Measurements from ENCODE around the gene NEU3.
"Not testable (repeated sequence)": the region's sequence is repeated elsewhere in the genome, so short reads cannot be mapped to it uniquely, and the experiment has no call there.

Gene NEU3

DNA sequence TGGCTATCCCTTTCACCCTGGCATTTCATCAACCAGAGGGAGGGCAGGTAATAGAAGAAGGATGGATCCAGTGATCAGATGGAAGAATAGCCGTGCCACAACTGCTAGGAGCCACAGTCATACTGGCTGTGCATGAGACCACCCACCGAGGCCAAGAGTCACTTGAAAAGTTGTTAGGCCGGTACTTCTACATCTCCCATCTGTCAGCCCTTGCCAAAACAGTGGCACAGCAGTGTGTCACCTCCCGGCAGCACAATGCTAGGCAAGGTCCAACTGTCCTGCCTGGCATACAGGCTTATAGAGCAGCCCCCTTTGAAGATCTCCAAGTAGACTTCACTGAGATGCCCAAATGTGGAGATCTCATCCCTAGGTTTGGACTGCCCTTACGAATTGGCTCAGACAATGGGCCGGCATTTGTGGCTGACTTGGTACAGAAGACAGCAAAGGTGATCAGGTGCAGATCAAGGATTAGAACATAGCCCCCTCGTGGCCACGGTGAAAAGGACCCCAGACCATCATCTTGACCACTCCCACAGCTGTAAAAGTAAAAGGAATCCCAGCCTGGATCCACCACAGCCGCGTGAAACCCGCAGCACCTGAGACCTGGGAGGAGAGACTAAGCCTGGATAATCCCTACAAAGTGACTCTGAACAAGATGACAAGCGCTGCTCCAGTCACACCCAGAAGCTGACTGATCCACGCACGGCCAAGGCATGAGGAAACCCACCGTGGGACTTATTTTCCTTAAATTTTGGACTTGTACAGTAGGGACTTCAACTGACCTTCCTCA lies 55.8 kb downstream of the NEU3 start:
- H3K4me1 ChIP-seq (ENCODE audit: control insufficient read depth, insufficient read depth, low read length); H3K9ac ChIP-seq (ENCODE audit: low read depth, low read length); H3K4me3 ChIP-seq (ENCODE audit: low read depth, low read length); H3K27me3 ChIP-seq (ENCODE audit: control insufficient read depth, insufficient read depth, low read length); H3K36me3 ChIP-seq (ENCODE audit: control insufficient read depth, insufficient read depth, low read length); H3K9me3 ChIP-seq (ENCODE audit: control insufficient read depth, insufficient read depth, low read length); H3K27ac ChIP-seq (ENCODE audit: low read depth, low read length): not testable (repeated sequence)

DNA sequence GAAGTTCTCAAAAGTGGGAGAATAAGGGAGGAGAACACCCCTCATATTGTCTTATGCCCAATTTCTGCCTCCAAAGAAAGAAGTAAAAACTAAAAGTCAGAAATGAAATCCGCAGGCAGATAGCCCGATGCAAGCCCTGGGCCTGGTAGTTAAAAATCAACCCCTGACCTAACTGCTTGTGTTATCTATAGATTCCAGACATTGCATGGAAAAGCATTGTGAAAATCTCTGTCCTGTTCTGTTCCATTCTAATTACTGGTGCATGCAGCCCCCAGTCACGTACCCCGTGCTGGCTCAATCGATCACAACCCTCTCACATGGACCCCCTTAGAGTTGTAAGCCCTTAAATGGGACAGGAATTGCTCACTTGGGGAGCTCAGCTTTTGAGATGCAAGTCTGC lies 57.9 kb downstream of the NEU3 start:
- not testable (repeated sequence) for H3K27me3 ChIP-seq (ENCODE audit: control insufficient read depth, insufficient read depth, low read length); H3K4me3 ChIP-seq (ENCODE audit: low read depth, low read length); H3K27ac ChIP-seq (ENCODE audit: low read depth, low read length); H3K36me3 ChIP-seq (ENCODE audit: control insufficient read depth, insufficient read depth, low read length); H3K9ac ChIP-seq (ENCODE audit: low read depth, low read length); H3K9me3 ChIP-seq (ENCODE audit: control insufficient read depth, insufficient read depth, low read length); H3K4me1 ChIP-seq (ENCODE audit: control insufficient read depth, insufficient read depth, low read length)

DNA sequence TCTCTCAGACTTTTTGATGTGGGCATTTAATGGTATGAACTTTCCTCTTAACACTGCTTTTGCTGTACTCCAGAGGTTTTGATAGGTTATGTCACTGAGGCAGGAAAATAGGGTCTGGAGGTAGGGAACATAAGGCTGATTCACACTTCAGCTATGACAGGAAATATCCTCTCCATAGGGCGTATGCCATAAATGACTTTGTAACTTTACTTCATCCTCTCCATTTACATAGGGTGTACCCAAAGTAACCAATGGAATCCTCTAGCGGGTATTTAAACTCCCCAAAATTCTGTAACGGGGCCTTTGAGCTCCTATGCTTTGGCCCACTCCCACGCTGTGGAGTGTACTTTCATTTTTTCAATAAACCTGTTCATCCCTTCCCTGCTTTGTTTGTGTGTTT lies 58.5 kb downstream of the NEU3 start:
- H3K9me3 ChIP-seq (ENCODE audit: control insufficient read depth, insufficient read depth, low read length), result no peaks in the 10 kb centered on the region
- H3K27ac ChIP-seq (ENCODE audit: low read depth, low read length), result no peak overlapping the region
- no peaks in the 10 kb centered on the region for H3K36me3 ChIP-seq (ENCODE audit: control insufficient read depth, insufficient read depth, low read length)
- no peak overlapping the region for H3K4me3 ChIP-seq (ENCODE audit: low read depth, low read length)
- peaks cover 5% of the 10 kb centered on the region; the same call in 1 of the 2 replicates for H3K4me1 ChIP-seq (ENCODE audit: control insufficient read depth, insufficient read depth, low read length)
- H3K9ac ChIP-seq (ENCODE audit: low read depth, low read length), result no peak overlapping the region
- H3K27me3 ChIP-seq (ENCODE audit: control insufficient read depth, insufficient read depth, low read length), result no peaks in the 10 kb centered on the region

DNA sequence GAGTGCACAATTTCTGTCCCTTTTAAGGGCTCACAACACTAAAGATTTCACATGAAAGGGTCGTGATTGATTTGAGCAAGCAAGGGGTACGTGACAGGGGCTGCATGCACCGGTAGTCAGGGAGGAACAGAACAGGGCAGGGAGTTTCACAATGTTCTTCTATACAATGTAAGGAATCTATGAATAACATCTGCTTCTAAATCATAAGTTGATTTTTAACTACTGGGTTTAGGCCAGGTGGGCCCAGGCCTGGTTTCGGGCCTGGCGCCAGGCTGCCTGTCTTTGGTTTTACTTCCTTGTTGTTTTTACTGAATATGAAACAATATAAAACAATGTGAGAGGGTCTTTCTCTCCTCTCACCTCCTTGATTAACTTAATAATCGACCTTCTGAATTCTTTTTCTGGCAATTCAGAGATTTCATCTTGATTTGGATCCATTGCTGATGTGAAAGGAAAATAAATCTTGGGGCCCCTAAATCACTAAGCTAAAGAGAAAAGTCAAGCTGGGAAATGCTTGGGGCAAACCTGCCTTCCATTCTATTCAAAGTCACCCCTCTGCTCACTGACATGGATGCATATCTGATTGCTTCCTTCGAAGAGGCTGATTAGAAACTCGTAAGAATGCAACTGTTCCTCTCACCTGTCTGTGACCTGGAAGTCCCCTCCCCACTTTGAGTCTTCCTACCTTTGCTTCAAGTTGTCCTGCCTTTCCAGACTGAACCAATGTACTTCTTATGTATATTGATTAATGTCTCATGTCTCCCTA lies 61.0 kb downstream of the NEU3 start:
- H3K9ac ChIP-seq (ENCODE audit: low read depth, low read length); H3K27ac ChIP-seq (ENCODE audit: low read depth, low read length); H3K4me3 ChIP-seq (ENCODE audit: low read depth, low read length): not testable (repeated sequence)

DNA sequence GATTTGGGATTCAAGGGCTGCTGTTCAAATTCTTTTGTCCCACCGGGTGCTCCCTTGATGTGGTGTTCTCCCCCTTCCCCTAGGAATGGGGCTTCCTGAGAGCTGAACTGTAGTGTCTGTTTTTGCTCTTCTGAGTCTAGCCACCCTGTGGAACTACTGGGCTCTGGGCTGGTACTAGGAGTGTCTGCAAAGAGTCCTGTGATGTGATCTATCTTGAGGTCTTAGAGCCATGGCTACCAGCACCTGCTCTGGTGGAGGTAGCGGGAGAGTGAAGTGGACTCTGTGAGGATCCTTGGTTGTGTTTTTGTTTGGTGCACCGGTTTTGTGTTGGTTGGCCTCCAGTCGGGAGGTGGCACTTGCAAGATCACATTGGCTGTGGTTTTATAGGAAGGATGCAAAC lies 61.8 kb downstream of the NEU3 start:
- Histone ChIP-seq H3K27ac (ENCODE audit: low read depth, low read length) (no peak overlapping the region), H3K36me3 (ENCODE audit: control insufficient read depth, insufficient read depth, low read length) (no peaks in the 10 kb centered on the region), H3K9me3 (ENCODE audit: control insufficient read depth, insufficient read depth, low read length) (peaks cover 6% of the 10 kb centered on the region; the same call in 1 of the 2 replicates), H3K9ac (ENCODE audit: low read depth, low read length) (no peak overlapping the region), H3K27me3 (ENCODE audit: control insufficient read depth, insufficient read depth, low read length) (no peaks in the 10 kb centered on the region), H3K4me3 (ENCODE audit: low read depth, low read length) (no peak overlapping the region), H3K4me1 (ENCODE audit: control insufficient read depth, insufficient read depth, low read length) (peaks cover 5% of the 10 kb centered on the region; the same call in 1 of the 2 replicates)

More for the DNA sequence above, 61.0 kb downstream of the NEU3 start:
- not testable (repeated sequence) for H3K9me3 ChIP-seq (ENCODE audit: control insufficient read depth, insufficient read depth, low read length); H3K27me3 ChIP-seq (ENCODE audit: control insufficient read depth, insufficient read depth, low read length); H3K4me1 ChIP-seq (ENCODE audit: control insufficient read depth, insufficient read depth, low read length); H3K36me3 ChIP-seq (ENCODE audit: control insufficient read depth, insufficient read depth, low read length)

DNA sequence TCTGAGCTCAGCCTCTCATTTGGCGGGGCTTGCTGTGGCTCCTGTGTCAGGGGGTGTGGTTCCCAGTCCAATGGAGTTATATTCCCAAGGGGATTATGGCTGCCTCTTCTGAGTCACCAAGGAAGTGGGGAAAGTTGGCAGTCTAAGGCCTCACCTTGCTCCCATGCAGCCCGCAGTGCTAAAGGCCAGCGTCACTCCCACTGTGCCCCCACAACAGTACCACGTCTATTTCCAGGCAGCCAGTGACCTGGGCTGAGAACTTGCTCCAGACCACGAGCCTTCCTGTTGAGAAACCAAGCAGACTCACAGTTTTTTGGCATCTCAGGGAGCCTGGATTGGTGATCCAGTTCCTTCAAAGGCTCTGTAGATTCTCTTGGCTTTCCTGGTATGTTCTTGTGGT lies 62.3 kb downstream of the NEU3 start:
- H3K27me3 ChIP-seq (ENCODE audit: control insufficient read depth, insufficient read depth, low read length), result no peaks in the 10 kb centered on the region
- peaks cover 5% of the 10 kb centered on the region; the same call in 1 of the 2 replicates for H3K4me1 ChIP-seq (ENCODE audit: control insufficient read depth, insufficient read depth, low read length)
- H3K4me3 ChIP-seq (ENCODE audit: low read depth, low read length), result no peak overlapping the region
- H3K27ac ChIP-seq (ENCODE audit: low read depth, low read length), result no peak overlapping the region
- peaks cover 6% of the 10 kb centered on the region; the same call in 1 of the 2 replicates for H3K9me3 ChIP-seq (ENCODE audit: control insufficient read depth, insufficient read depth, low read length)
- no peaks in the 10 kb centered on the region for H3K36me3 ChIP-seq (ENCODE audit: control insufficient read depth, insufficient read depth, low read length)
- no peak overlapping the region for H3K9ac ChIP-seq (ENCODE audit: low read depth, low read length)

DNA sequence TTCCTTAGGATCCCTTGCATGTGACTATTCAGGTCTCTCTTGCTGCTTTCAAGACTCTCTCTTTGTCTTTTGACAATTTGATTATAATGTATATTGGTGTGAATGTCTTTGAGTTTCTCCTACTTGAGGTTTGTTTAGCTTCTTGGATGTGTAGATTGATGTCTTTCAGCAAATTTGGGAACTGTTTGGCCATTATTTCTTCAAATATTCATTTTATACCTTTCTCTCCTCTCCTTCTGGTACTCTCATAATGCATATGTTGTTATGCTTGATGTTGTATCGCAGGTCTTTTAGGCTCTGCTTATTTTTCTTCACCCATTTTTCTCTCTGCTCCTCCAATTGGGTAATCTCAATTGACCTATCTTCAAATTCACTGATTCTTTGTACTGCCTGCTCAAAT lies 63.7 kb downstream of the NEU3 start:
- Histone ChIP-seq H3K4me1 (ENCODE audit: control insufficient read depth, insufficient read depth, low read length) (no peaks in the 10 kb centered on the region), H3K27me3 (ENCODE audit: control insufficient read depth, insufficient read depth, low read length) (no peaks in the 10 kb centered on the region), H3K36me3 (ENCODE audit: control insufficient read depth, insufficient read depth, low read length) (no peaks in the 10 kb centered on the region), H3K27ac (ENCODE audit: low read depth, low read length) (no peak overlapping the region), H3K4me3 (ENCODE audit: low read depth, low read length) (no peak overlapping the region), H3K9ac (ENCODE audit: low read depth, low read length) (no peak overlapping the region), H3K9me3 (ENCODE audit: control insufficient read depth, insufficient read depth, low read length) (peaks cover 6% of the 10 kb centered on the region; the same call in 1 of the 2 replicates)

DNA sequence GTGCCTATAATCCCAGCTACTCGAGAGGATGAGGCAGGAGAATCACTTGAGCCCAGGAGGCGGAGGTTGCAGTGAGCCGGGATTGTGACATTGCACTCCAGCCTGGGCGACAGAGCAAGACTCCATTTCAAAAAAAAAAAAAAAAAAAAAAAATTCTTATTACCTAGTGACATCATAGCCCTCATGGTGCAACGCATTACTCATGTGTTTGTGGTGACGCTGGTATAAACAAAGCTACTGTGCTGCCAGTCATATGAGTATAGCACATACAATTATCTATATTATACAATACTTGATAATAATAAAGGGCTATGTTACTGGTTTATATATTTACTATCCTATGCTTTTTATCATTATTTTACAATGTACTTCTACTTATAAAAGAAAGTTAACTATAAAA lies 66.8 kb downstream of the NEU3 start:
- Histone ChIP-seq H3K4me3 (ENCODE audit: low read depth, low read length) (no peak overlapping the region), H3K9me3 (ENCODE audit: control insufficient read depth, insufficient read depth, low read length) (peaks cover 6% of the 10 kb centered on the region; the same call in 1 of the 2 replicates), H3K9ac (ENCODE audit: low read depth, low read length) (no peak overlapping the region), H3K27me3 (ENCODE audit: control insufficient read depth, insufficient read depth, low read length) (no peaks in the 10 kb centered on the region), H3K27ac (ENCODE audit: low read depth, low read length) (no peak overlapping the region), H3K36me3 (ENCODE audit: control insufficient read depth, insufficient read depth, low read length) (no peaks in the 10 kb centered on the region), H3K4me1 (ENCODE audit: control insufficient read depth, insufficient read depth, low read length) (no peaks in the 10 kb centered on the region)

DNA sequence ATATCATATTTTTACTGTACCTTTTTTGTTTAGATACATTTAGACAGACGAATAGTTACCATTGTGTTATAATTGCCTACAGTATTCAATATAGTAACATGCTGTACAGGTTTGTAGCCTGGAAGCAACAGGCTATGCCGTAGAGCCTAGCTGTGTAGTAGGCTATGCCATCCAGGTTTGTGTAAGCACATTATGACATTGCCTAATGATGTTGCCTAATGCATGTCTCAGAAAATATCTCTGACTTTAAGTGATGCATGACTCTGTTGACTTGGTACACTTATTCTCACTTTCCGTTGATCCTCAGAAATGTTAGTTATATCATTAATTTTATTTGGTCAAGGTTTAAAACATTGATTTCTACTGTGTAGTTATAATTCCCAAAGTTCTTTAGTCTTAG lies 68.1 kb downstream of the NEU3 start:
- Histone ChIP-seq H3K4me1 (ENCODE audit: control insufficient read depth, insufficient read depth, low read length) (no peaks in the 10 kb centered on the region), H3K9ac (ENCODE audit: low read depth, low read length) (no peak overlapping the region), H3K36me3 (ENCODE audit: control insufficient read depth, insufficient read depth, low read length) (no peaks in the 10 kb centered on the region), H3K27me3 (ENCODE audit: control insufficient read depth, insufficient read depth, low read length) (no peaks in the 10 kb centered on the region), H3K9me3 (ENCODE audit: control insufficient read depth, insufficient read depth, low read length) (peaks cover 6% of the 10 kb centered on the region; the same call in 1 of the 2 replicates), H3K4me3 (ENCODE audit: low read depth, low read length) (no peak overlapping the region), H3K27ac (ENCODE audit: low read depth, low read length) (no peak overlapping the region)

DNA sequence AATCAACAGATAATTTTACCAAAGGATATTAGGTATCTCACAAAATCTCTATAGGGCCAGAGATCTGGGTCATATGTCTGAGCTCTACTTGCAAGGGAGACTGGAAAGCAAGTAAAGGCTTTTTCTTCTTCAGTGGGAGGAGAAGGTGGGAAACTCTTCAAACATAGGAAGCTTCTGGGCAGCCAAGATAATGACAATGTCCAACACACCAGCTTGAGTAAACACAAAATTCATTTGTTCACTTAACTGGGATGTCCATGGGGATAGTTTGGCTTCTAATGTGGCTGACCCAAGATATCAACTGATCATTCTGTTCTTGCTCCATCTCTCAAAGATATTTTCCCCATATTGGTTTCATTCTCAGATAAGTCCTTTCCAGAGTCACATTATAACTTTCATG lies 70.6 kb downstream of the NEU3 start:
- H3K27me3 ChIP-seq (ENCODE audit: control insufficient read depth, insufficient read depth, low read length), result no peaks in the 10 kb centered on the region
- no peaks in the 10 kb centered on the region for H3K36me3 ChIP-seq (ENCODE audit: control insufficient read depth, insufficient read depth, low read length)
- no peak overlapping the region for H3K27ac ChIP-seq (ENCODE audit: low read depth, low read length)
- H3K9me3 ChIP-seq (ENCODE audit: control insufficient read depth, insufficient read depth, low read length), result no peaks in the 10 kb centered on the region
- H3K4me3 ChIP-seq (ENCODE audit: low read depth, low read length), result no peak overlapping the region
- H3K4me1 ChIP-seq (ENCODE audit: control insufficient read depth, insufficient read depth, low read length), result no peaks in the 10 kb centered on the region
- H3K9ac ChIP-seq (ENCODE audit: low read depth, low read length), result no peak overlapping the region

DNA sequence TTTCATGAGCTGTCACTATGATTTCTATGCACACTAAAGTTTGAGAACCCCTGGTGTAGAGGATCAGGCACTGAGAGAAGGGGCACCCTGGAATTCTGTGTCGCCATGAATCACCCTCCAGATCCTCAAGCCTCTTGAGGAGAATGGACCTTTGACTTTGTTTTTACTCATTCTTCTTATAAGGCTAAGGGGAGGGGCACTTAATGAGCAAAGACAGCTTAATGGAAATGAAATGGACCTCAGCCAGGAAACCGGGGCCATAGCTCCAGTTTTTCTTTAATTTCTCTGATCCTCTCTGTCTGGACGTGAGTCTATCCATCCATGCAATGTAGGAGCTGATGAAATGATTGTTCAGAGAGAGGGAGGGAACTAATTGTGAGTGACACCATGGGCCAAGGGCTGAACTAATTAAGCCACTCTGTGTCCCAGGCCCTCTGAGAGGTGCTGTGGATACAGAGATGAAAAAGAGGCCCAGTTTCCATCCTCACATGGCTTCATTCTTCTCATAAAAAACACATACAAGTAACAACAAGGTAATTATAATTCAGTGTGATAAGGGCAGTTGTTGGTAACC lies 75.1 kb downstream of the NEU3 start:
- Histone ChIP-seq H3K9ac (ENCODE audit: low read depth, low read length) (no peak overlapping the region), H3K36me3 (ENCODE audit: control insufficient read depth, insufficient read depth, low read length) (no peaks in the 10 kb centered on the region), H3K4me3 (ENCODE audit: low read depth, low read length) (no peak overlapping the region), H3K4me1 (ENCODE audit: control insufficient read depth, insufficient read depth, low read length) (no peaks in the 10 kb centered on the region), H3K27me3 (ENCODE audit: control insufficient read depth, insufficient read depth, low read length) (no peaks in the 10 kb centered on the region), H3K27ac (ENCODE audit: low read depth, low read length) (no peak overlapping the region), H3K9me3 (ENCODE audit: control insufficient read depth, insufficient read depth, low read length) (no peaks in the 10 kb centered on the region)
